ENCODE results near the gene PHC3.

The PHC3 gene

DNA sequence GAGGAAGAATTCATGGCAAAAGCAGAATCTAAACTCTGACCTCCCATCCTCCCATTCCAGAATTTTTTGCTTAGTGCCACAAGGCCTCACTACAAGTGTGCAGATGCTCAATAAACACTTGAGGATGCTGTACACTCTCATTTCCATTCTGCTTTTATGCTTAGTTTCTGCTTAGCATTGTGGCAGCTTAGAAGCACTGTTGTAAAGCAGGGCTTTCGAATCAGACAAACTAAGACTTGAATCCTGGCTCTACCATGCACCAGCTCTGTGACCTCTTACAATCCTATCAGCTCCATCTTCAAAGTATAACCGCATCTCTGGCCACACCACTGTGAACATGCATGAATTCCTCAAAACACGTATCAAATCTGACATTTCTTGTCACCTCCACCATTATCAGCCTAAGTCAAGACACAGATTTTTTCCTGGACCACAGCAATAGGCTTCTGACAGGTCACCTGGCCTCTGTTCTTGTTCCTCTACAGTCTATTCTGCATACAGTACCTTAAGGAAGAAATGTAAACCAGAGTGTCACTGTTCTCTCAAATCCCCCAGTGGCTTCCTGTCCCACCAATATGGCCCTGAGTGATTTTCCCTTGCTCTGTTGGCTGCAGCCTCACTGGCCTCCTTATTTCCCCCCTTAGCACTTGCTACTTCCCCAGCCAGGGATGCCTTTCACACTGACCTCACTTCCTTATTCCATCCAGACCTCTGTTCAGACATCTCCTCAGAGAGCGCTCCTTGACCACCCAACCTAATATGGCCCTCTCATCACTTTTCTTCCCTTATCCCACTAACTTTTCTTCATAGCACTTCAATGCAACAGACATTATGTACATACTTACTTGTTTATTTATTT lies 8.1 kb upstream of the PHC3 start:
- DNase-seq (ENCODE audit: low read depth), result no peak

DNA sequence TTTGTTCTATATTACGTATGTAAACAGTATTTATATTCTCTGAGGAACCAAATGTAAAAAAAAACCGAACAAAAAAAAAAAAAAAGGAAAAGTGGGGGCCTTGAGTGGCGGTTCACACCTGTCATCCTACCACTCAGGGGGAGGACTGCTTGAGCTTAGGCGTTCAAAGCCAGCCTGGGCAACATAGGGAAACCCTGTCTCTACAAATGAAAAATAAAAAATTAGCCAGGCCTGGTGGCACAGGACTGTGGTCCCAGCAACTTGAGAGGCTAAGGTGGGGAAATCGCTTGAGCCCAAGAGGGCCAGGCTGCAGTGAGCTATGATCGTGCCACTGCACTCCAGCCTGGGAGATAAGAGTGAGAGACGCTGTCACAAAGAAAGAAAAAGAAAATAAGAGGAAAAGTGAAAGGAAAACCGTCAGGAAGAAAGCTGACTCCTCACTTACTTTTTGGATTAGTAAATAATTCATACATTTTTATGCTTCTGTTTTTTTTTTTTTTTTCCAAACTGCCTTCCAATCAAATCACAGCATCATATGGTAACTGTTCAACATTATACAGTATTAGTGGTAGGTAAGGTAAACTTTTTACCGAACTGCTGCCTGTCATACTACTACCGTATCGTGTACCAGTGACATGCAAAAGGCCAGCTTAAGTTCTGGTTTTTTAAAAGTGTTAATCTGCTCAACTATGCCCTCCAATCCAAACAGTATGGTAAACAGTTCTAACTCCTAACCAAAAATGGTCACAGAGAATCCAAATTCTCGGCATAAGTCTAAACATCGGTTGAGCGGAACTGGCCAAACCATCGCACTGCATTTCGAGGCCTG lies 1.2 kb downstream of the PHC3 start:
- no peak for DNase-seq (ENCODE audit: low read depth)

GRCh38 chr3:170179432-170179831 lies 2.1 kb downstream of the PHC3 start:
- DNase-seq (ENCODE audit: low read depth), result no peak

DNA sequence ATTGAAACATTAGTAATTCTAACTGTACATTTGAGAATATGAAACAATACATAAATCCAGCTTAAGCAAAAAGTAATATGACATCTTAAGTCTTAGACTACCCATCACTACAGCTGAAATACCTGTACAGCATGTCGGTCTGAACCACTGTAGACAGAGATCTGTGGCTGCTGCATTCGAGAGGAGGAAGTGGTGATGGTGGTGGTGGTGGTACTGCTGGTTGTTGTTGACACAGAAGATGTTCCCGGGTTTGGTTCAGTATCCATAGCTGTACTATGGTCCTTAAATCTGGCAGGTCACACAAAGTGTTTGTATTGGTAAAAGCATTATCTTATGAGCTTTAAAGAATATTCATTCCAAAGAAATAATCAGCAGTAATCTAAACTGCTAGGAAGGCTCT lies 2.9 kb downstream of the PHC3 start:
- no peak for DNase-seq (ENCODE audit: low read depth)

- DNase-seq (ENCODE audit: low read depth), result no peak
Measured at GRCh38 chr3:170171563-170171962, 10.0 kb downstream of the PHC3 start.

GRCh38 chr3:170164717-170165116 lies 16.8 kb downstream of the PHC3 start:
- DNase-seq (ENCODE audit: low read depth), result no peak

- no peak for DNase-seq (ENCODE audit: low read depth)
Measured at GRCh38 chr3:170163956-170164645, 17.4 kb downstream of the PHC3 start.

DNA sequence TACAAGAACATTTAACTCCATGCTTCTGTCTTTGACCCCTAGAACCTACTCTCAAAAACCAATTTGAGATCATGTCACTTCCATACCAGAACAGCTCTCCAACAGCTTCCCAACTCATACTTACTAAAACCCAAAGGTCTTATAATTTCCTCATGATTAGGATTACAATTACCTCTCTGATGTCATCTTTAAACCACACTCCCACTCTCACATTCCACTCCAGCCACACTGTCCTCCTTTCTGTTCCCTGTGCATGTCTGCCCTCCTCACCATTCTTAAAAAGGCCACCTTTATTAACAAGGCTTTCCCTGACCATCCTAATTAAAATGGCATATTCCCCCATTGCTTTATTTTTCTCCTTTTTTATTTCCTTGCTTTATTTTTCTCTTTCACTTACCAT lies 18.9 kb downstream of the PHC3 start:
- DNase-seq (ENCODE audit: low read depth), result no peak

DNA sequence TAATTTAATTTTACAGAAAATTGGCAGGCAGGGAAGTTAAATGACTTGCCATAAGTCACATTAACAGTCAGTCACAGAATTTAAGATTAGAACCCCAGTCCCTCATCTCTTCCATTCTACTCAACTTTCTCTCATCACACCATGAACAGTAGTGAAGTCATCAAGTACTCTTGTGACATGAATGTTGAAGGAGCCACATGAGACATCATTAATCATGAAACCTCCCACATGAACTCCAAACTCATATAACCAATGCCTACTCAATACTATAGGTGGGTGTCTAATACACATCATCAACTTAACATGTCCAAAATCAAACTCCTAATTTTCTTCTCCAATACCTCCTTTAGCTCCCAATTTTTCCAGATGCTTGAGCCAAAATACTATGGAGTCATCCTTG lies 19.5 kb downstream of the PHC3 start:
- no peak for DNase-seq (ENCODE audit: low read depth)

GRCh38 chr3:170159933-170160332 lies 21.6 kb downstream of the PHC3 start:
- no peak for DNase-seq (ENCODE audit: low read depth)

GRCh38 chr3:170159459-170159858 lies 22.1 kb downstream of the PHC3 start:
- DNase-seq (ENCODE audit: low read depth), result no peak

DNA sequence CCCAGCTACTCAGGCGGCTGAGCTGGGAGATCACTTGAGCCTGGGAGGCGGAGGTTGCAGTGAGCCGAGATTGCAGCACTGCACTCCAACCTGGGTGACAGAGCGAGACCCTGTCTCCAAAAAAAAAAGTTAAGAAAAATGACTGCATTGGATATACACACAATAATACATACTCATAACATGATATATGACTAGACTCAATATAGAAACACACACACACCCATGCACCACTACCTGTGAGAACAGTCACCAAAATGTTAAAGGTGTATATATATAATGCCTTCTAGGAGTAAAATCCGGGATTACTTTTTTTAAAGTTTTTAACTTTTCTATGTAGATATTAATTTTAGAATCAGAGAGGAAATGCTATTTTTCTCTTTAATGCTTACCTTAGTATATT lies 25.9 kb downstream of the PHC3 start:
- DNase-seq (ENCODE audit: low read depth), result no peak

- DNase-seq (ENCODE audit: low read depth), result no peak
Measured at GRCh38 chr3:170154569-170155143, 26.9 kb downstream of the PHC3 start.

GRCh38 chr3:170154084-170154483 lies 27.4 kb downstream of the PHC3 start:
- no peak for DNase-seq (ENCODE audit: low read depth)

DNA sequence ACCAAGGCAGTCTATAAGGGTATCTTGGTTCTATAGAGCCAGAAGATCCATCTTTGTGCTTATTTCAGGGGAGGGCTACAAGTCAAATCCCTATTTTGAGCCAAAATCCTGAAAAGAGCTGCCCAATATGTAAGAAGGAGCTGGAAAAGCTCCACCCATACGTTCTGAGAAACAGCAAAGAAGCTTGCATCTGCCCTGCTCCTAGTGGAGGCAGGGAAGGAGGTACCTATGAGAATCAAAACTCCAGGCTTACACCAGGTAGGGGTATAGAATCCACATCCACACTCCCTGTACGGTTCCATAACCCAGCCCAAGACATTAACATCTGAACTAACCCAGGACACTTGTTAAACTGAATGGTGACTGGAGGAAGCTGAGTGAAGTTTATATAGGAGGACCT lies 30.0 kb downstream of the PHC3 start:
- no peak for DNase-seq (ENCODE audit: low read depth)

DNA sequence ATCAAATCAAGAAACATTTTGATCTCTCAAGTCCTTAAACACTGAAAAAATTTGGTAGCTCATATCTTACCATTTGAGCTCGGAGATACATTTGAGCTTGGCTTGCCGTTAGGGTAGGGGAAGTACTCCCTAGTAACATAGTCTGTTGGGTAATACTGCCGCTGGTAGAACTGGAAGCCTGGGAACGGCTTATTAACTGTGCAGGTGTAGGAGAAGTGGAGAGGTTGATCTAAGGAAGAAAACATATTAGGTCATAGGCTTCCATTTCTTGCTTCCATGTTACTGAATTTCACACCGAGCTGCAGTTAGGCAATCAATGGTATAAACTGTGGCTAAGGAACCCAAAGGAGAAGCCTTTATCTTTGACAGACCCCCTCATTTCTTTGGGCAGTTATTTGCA lies 32.5 kb downstream of the PHC3 start:
- no peak for DNase-seq (ENCODE audit: low read depth)

- DNase-seq (ENCODE audit: low read depth), result no peak
Measured at GRCh38 chr3:170145278-170145677, 36.3 kb downstream of the PHC3 start.

- DNase-seq (ENCODE audit: low read depth), result no peak
Measured at GRCh38 chr3:170144437-170144843, 37.1 kb downstream of the PHC3 start.

DNA sequence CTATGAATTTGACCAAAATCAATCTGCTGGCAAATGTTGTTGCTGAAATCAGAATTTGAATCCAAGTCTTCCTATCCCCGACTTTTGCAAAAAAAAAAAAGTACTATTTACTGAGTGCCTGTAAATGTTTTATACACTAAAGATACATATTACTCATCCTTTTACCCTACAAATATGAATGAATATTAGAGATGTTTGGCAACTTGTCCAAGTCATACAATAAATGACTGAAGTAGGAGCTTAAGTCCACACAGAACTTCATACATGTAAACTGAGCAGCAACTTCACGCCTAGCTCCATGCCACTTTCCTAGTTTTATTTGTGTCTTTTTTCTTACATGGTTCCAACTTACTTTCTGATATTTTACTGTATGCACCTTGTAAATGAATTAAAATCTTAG lies 39.2 kb downstream of the PHC3 start:
- DNase-seq (ENCODE audit: low read depth), result no peak

- no peak for DNase-seq (ENCODE audit: low read depth)
Measured at GRCh38 chr3:170137986-170138385, 43.5 kb downstream of the PHC3 start.

GRCh38 chr3:170132335-170132734 lies 49.2 kb downstream of the PHC3 start:
- no peak for DNase-seq (ENCODE audit: low read depth)

- DNase-seq (ENCODE audit: low read depth), result no peak
Measured at GRCh38 chr3:170130532-170130931, 51.0 kb downstream of the PHC3 start.
